Limb (tissue), 2 donors: ENCODE measurements around the gene PYCARD.

Source experiments
- DNase-seq, 2 donors: peaks; one replicate each; pipeline ENCODE4 v3.0.0-alpha.2; 2016; ENCODE audit errors: extremely low spot score in 2 of 2

PYCARD gene

DNA sequence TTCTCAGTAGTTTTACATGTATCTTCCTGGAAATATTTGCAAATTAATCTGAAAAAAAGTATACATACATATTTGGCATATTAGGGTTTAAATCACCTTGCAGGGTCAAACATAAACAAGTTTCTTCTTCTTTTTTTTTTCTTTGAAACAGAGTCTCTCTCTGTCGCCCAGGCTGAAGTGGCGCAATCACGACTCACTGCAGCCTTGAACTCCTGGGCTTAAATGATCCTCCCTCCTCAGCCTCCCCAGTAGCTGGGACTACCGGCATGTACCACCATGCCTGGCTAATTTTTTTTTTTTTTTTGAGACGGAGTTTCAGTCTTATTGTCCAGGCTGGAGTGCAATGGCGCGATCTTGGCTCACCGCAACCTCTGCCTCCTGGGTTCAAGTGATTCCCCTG, 35.2 kb downstream of the PYCARD start:
- no peak for DNase-seq

DNA sequence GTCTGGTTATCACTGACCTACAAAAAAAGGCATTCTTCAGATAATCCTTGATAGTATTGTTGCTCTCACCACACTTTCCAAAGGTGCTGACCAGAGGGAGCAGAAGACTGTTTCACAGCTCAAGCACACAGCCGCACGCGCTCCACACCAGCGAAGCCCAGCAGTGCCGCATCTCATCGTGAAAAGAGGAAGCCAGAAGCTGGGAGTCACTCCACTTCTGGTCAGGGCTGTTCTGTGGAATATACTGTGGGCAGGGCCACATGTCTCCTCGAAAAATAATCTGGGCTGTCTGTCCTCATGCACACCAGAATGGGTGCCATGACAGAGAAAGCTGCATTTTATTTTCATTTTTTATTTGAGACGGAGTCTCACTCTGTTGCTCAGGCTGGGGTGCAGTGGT, 45.4 kb downstream of the PYCARD start:
- no peak for DNase-seq
